ENCODE results near the gene EFCAB13. TPM values are rescaled to one million over a fixed set of nuclear protein-coding genes. Genes with fewer than 3 reads are reported as not detected.

Gene EFCAB13
- total RNA-seq, 6 experiments from 2014 or later, result 0.68 to 7.2 (median 3.2) TPM

GRCh38 chr17:47320879-47321502 is 2.8 kb upstream of the EFCAB13 start:
- Histone ChIP-seq H3K27ac (no peak overlapping the region), H3K9me3 (no peaks in the 10 kb centered on the region), H3K27me3 (no peaks in the 10 kb centered on the region), H3K4me1 (peaks cover 0 to 21% (median 5%) of the 10 kb centered on the region in 4 donors), H3K36me3 (no peaks in the 10 kb centered on the region), H3K4me3 (no peak overlapping the region)
- no peak for DNase-seq
- no peak for ATAC-seq
- TF ChIP-seq, protein P1, sequence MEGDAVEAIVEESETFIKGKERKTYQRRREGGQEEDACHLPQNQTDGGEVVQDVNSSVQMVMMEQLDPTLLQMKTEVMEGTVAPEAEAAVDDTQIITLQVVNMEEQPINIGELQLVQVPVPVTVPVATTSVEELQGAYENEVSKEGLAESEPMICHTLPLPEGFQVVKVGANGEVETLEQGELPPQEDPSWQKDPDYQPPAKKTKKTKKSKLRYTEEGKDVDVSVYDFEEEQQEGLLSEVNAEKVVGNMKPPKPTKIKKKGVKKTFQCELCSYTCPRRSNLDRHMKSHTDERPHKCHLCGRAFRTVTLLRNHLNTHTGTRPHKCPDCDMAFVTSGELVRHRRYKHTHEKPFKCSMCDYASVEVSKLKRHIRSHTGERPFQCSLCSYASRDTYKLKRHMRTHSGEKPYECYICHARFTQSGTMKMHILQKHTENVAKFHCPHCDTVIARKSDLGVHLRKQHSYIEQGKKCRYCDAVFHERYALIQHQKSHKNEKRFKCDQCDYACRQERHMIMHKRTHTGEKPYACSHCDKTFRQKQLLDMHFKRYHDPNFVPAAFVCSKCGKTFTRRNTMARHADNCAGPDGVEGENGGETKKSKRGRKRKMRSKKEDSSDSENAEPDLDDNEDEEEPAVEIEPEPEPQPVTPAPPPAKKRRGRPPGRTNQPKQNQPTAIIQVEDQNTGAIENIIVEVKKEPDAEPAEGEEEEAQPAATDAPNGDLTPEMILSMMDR (IDR thresholded peaks at IDR 0.05), result no peak
- TF ChIP-seq POLR2A (IDR thresholded peaks at IDR 0.05), result no peak
- intact Hi-C loops (cut with DNase I), result no loop called here
- WGBS (ENCODE audit: insufficient coverage, low coverage, low lambda C conversion rate, missing lambda C conversion rate), result 86% methylated on average over 5 of the region's 5 CpGs

- TF ChIP-seq, protein P1 (IDR thresholded peaks at IDR 0.05), result no peak
- TF ChIP-seq POLR2A (IDR thresholded peaks at IDR 0.05), result no peak
- H3K9me3 ChIP-seq, result no peaks in the 10 kb centered on the region
- no peaks in the 10 kb centered on the region for H3K27me3 ChIP-seq
- DNase-seq (peak; percentile 47 to 66 (median 64)), ATAC-seq (peak; percentile 49 to 60 (median 54))
- H3K4me3 ChIP-seq, result peak overlapping the region; percentile 52 to 70 (median 61)
- peak overlapping the region; percentile 84 to 92 (median 86) for H3K27ac ChIP-seq
- 15% methylated on average over 26 of the region's 28 CpGs for WGBS (ENCODE audit: insufficient coverage, low coverage, low lambda C conversion rate, missing lambda C conversion rate)
- peaks cover 0 to 6% (median 0%) of the 10 kb centered on the region in 4 donors for H3K4me1 ChIP-seq
- H3K36me3 ChIP-seq, result no peaks in the 10 kb centered on the region
- intact Hi-C loops (cut with DNase I), result no loop called here
Observed at GRCh38 chr17:47324224-47325020, 667 bp downstream of the EFCAB13 start.

GRCh38 chr17:47325176-47325575 is 1.4 kb downstream of the EFCAB13 start:
- WGBS (ENCODE audit: insufficient coverage, low coverage, low lambda C conversion rate, missing lambda C conversion rate), result 100% methylated on average over 1 of the region's 1 CpG
- TF ChIP-seq POLR2A (IDR thresholded peaks at IDR 0.05), result no peak
- TF ChIP-seq, protein P1 (IDR thresholded peaks at IDR 0.05), result no peak
- Histone ChIP-seq H3K9me3 (no peaks in the 10 kb centered on the region), H3K4me3 (no peak overlapping the region), H3K4me1 (peaks cover 0 to 6% (median 0%) of the 10 kb centered on the region in 4 donors), H3K27ac (no peak overlapping the region), H3K27me3 (no peaks in the 10 kb centered on the region), H3K36me3 (no peaks in the 10 kb centered on the region)
- intact Hi-C loops (cut with DNase I), result no loop called here
- DNase-seq, result no peak
- ATAC-seq, result no peak

DNA sequence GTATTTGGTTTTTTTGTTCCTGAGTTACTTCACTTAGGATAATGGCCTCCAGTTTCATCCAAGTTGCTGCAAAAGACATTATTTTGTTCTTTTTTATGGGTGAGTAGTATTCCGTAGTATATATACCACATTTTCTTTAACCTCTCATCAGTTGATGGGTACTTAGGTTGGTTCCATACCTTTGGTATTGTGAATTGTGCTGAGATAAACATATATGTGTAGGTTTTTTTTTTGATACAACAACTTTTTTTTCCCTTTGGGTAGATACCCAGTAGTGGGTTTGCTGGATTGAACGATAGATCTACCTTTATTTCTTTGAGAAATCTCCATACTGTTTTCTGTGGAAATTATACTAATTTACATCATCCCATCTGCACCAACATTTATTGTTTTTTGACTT is 6.8 kb downstream of the EFCAB13 start:
- no peaks in the 10 kb centered on the region for H3K9me3 ChIP-seq
- ATAC-seq (no peak), DNase-seq (no peak)
- H3K36me3 ChIP-seq, result no peaks in the 10 kb centered on the region
- no peaks in the 10 kb centered on the region for H3K27me3 ChIP-seq
- peaks cover 0 to 4% (median 0%) of the 10 kb centered on the region in 4 donors for H3K4me1 ChIP-seq
- 90% methylated on average over 2 of the region's 2 CpGs for WGBS (ENCODE audit: insufficient coverage, low coverage, low lambda C conversion rate, missing lambda C conversion rate)
- no peak for TF ChIP-seq POLR2A (IDR thresholded peaks at IDR 0.05)
- TF ChIP-seq, protein P1 (IDR thresholded peaks at IDR 0.05), result no peak
- intact Hi-C loops (cut with DNase I), result no loop called here
- no peak overlapping the region for H3K4me3 ChIP-seq
- no peak overlapping the region for H3K27ac ChIP-seq

All from right lobe of liver (tissue), 6 donors.